ENCODE measurements around the gene OTUB1.
"Not testable (repeated sequence)": the region's sequence is repeated elsewhere in the genome, so short reads cannot be mapped to it uniquely, and the experiment has no call there.

OTUB1 gene

DNA sequence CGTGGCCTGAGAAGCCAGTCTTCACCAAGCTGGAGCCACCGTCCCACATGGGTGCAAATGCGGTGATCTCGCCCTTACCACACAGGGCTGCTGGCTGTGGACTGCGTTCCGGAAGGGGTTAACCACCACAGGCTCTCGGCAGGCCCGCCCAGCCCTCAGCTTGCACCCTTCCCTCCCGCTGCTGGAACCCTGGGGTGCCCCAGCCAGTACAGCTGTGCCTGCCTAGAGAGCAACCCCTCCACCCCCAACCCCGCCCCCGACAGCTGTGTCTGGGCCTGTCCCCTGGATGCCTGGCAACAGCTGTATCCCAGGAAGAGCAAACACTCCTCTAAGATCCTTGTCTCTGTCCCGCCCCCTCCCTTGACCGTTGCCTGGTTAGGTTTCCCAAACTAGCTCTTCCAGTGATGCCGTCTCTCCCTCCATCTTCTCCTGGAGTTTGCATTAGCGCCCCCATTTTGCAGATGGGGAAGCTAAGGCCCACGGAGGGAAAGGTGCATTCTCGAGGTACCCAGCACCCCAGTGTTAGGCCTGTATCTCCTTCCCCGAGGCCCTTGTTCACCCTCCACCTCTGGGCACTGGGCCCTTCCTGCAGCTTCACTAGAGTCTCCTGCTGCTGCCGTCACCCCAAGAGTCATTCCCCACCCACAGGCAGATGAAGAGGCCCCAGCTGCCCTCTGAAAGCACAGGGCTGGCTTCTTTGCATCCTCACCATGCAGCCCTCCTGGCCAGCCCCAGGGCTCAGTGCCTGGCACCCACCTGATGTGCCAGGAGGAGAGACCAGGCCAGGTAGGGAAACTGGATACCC lies 24.4 kb upstream of the OTUB1 start:
- Mint-ChIP-seq H3K36me3 (ENCODE audit: low read depth) (peaks cover 7% of the 10 kb centered on the region), H3K27ac (no peak overlapping the region), H3K4me1 (ENCODE audit: low read depth) (peaks cover 12% of the 10 kb centered on the region), H3K4me3 (no peak overlapping the region), H3K9me3 (no peaks in the 10 kb centered on the region), H3K27me3 (no peaks in the 10 kb centered on the region)
- DNase-seq, result no peak

DNA sequence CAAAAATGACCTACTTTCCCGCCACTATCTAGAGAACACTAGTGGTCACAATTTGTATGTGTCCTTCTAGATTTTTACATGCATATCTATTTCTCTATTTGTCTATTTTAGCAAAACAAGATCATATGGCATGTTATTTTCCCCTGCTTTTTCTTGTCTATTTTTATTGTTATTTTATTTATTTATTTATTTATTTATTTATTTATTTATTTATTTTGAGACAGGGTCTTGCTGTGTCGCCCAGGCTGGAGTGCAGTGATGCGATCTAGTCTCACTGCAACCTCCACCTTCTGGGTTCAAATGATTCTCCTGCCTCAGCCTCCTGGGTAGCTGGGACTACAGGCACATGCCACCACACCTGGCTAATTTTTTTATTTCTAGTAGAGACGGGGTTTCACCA lies 22.3 kb upstream of the OTUB1 start:
- H3K4me1 Mint-ChIP-seq (ENCODE audit: low read depth), result peaks cover 12% of the 10 kb centered on the region
- H3K9me3 Mint-ChIP-seq, result not testable (repeated sequence)

DNA sequence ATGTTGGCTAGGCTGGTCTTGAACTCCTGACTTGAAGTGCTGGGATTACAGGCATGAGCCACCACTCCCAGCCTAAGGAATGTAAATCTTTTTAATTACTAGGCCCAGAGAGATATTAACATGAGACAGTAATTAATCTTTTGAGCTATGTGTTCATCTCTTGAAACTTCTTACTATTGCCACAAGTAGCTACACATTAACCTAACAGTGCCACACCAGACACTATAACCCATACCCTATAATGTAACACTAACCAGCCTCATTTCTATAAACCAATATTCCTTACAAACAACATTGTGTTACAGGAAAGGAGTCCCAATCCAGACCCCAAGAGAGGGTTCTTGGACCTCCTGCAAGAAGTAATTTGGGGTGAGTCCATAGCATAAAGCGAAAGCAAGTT lies 19.8 kb upstream of the OTUB1 start:
- H3K36me3 Mint-ChIP-seq (ENCODE audit: low read depth), result no peaks in the 10 kb centered on the region
- no peak for DNase-seq
- H3K4me3 Mint-ChIP-seq, result no peak overlapping the region
- no peak overlapping the region for H3K27ac Mint-ChIP-seq
- H3K27me3 Mint-ChIP-seq, result no peaks in the 10 kb centered on the region
- H3K9me3 Mint-ChIP-seq, result no peaks in the 10 kb centered on the region
- H3K4me1 Mint-ChIP-seq (ENCODE audit: low read depth), result peaks cover 5% of the 10 kb centered on the region

More for the DNA sequence above, 22.3 kb upstream of the OTUB1 start:
- H3K27me3 Mint-ChIP-seq; H3K36me3 Mint-ChIP-seq (ENCODE audit: low read depth); H3K4me3 Mint-ChIP-seq; DNase-seq; H3K27ac Mint-ChIP-seq: not testable (repeated sequence)

- no peak overlapping the region for H3K27ac Mint-ChIP-seq
- no peaks in the 10 kb centered on the region for H3K9me3 Mint-ChIP-seq
- peaks cover 1% of the 10 kb centered on the region for H3K36me3 Mint-ChIP-seq (ENCODE audit: low read depth)
- no peaks in the 10 kb centered on the region for H3K27me3 Mint-ChIP-seq
- peaks cover 7% of the 10 kb centered on the region for H3K4me1 Mint-ChIP-seq (ENCODE audit: low read depth)
- no peak overlapping the region for H3K4me3 Mint-ChIP-seq
- DNase-seq, result no peak
Measured at GRCh38 chr11:63969461-63969860, 16.8 kb upstream of the OTUB1 start.

DNA sequence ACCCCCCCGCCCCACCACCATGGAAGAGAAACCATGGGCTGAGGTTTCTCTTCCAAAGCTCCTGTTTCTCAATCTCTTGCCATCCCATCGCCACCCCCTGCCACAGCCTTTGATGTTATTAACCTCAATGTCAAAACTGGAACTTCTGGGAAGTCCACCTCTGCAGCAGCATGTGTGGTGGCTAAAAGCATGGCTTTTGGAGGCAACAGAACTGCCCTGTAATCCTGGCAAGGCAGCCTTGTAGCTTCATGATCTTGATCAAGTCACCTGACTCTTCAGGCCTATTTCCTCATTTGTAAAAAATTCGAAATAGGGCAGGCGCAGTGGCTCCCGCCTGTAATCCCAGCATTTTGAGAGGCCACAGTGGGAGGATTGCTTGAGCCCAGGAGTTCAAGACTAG lies 15.3 kb upstream of the OTUB1 start:
- Mint-ChIP-seq H3K9me3 (no peaks in the 10 kb centered on the region), H3K27ac (no peak overlapping the region), H3K36me3 (ENCODE audit: low read depth) (peaks cover 14% of the 10 kb centered on the region), H3K4me3 (no peak overlapping the region), H3K4me1 (ENCODE audit: low read depth) (peaks cover 11% of the 10 kb centered on the region), H3K27me3 (no peaks in the 10 kb centered on the region)
- no peak for DNase-seq

DNA sequence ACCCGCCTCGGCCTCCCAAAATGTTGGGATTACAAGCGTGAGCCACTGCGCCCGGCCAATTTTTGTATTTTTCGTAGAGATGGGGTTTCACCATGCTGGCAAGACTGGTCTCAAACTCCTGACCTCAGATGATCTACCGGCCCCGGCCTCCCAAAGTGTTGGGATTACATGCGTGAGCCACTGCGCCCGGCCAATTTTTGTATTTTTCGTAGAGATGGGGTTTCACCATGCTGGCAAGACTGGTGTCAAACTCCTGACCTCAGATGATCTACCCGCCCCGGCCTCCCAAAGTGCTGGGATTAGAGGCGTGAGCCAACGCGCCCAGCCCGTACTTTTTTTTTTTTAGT lies 12.4 kb upstream of the OTUB1 start:
- H3K4me3 Mint-ChIP-seq, result peak overlapping the region; percentile 100
- H3K27ac Mint-ChIP-seq, result peak overlapping the region; percentile 100
- peaks cover 26% of the 10 kb centered on the region for H3K4me1 Mint-ChIP-seq (ENCODE audit: low read depth)
- not testable (repeated sequence) for DNase-seq, H3K9me3 Mint-ChIP-seq, H3K27me3 Mint-ChIP-seq
- peaks cover 36% of the 10 kb centered on the region for H3K36me3 Mint-ChIP-seq (ENCODE audit: low read depth)

- Mint-ChIP-seq H3K4me3 (peak within 1 kb of the TSS; percentile 100), H3K27ac (peak within 1 kb of the TSS; percentile 100), H3K9me3 (no peaks in the 10 kb centered on the region), H3K4me1 (ENCODE audit: low read depth) (peaks cover 26% of the 10 kb centered on the region), H3K36me3 (ENCODE audit: low read depth) (peaks cover 39% of the 10 kb centered on the region), H3K27me3 (no peaks in the 10 kb centered on the region)
- peak; percentile 91 for DNase-seq
Measured at GRCh38 chr11:63974259-63975143, 11.7 kb upstream of the OTUB1 start, which contains the start of gene COX8A. COX8A (plus strand) TSS chr11:63974620; CDS start chr11:63974681, 61 bp downstream.

- H3K4me1 Mint-ChIP-seq (ENCODE audit: low read depth), result peaks cover 25% of the 10 kb centered on the region
- no peak overlapping the region for H3K4me3 Mint-ChIP-seq
- no peaks in the 10 kb centered on the region for H3K27me3 Mint-ChIP-seq
- no peaks in the 10 kb centered on the region for H3K9me3 Mint-ChIP-seq
- peak overlapping the region; percentile 73 for H3K27ac Mint-ChIP-seq
- H3K36me3 Mint-ChIP-seq (ENCODE audit: low read depth), result peaks cover 44% of the 10 kb centered on the region
- no peak for DNase-seq
Measured at GRCh38 chr11:63978551-63979239, 7.5 kb upstream of the OTUB1 start.

GRCh38 chr11:63979426-63979825 lies 6.8 kb upstream of the OTUB1 start:
- H3K4me1 Mint-ChIP-seq (ENCODE audit: low read depth), result peaks cover 22% of the 10 kb centered on the region
- H3K27ac Mint-ChIP-seq, result peak overlapping the region; percentile 14
- H3K36me3 Mint-ChIP-seq (ENCODE audit: low read depth), result peaks cover 43% of the 10 kb centered on the region
- DNase-seq, result no peak
- H3K9me3 Mint-ChIP-seq, result no peaks in the 10 kb centered on the region
- no peaks in the 10 kb centered on the region for H3K27me3 Mint-ChIP-seq
- H3K4me3 Mint-ChIP-seq, result no peak overlapping the region

- Mint-ChIP-seq H3K9me3 (no peaks in the 10 kb centered on the region), H3K27ac (peak overlapping the region; percentile 97), H3K4me3 (peak overlapping the region; percentile 92), H3K36me3 (ENCODE audit: low read depth) (peaks cover 45% of the 10 kb centered on the region), H3K27me3 (no peaks in the 10 kb centered on the region), H3K4me1 (ENCODE audit: low read depth) (peaks cover 33% of the 10 kb centered on the region)
- DNase-seq, result peak; percentile 79
Measured at GRCh38 chr11:63985812-63986155, 454 bp upstream of the OTUB1 start.

- Mint-ChIP-seq H3K27me3 (no peaks in the 10 kb centered on the region), H3K9me3 (no peaks in the 10 kb centered on the region), H3K4me3 (peak overlapping the region; percentile 83), H3K27ac (peak overlapping the region; percentile 82), H3K36me3 (ENCODE audit: low read depth) (peaks cover 54% of the 10 kb centered on the region), H3K4me1 (ENCODE audit: low read depth) (peaks cover 36% of the 10 kb centered on the region)
- no peak for DNase-seq
Measured at GRCh38 chr11:63986932-63987513, 785 bp downstream of the OTUB1 start.

GRCh38 chr11:63991558-63991957 lies 5.3 kb downstream of the OTUB1 start:
- Mint-ChIP-seq H3K9me3 (no peaks in the 10 kb centered on the region), H3K27ac (peak overlapping the region; percentile 71), H3K4me3 (no peak overlapping the region), H3K27me3 (no peaks in the 10 kb centered on the region), H3K4me1 (ENCODE audit: low read depth) (peaks cover 29% of the 10 kb centered on the region), H3K36me3 (ENCODE audit: low read depth) (peaks cover 90% of the 10 kb centered on the region)
- no peak for DNase-seq

- peaks cover 94% of the 10 kb centered on the region for H3K36me3 Mint-ChIP-seq (ENCODE audit: low read depth)
- H3K27me3 Mint-ChIP-seq, result no peaks in the 10 kb centered on the region
- H3K9me3 Mint-ChIP-seq, result no peaks in the 10 kb centered on the region
- H3K4me1 Mint-ChIP-seq (ENCODE audit: low read depth), result peaks cover 19% of the 10 kb centered on the region
- peak overlapping the region; percentile 56 for H3K27ac Mint-ChIP-seq
- no peak for DNase-seq
- H3K4me3 Mint-ChIP-seq, result no peak overlapping the region
Measured at GRCh38 chr11:63993100-63993499, 6.9 kb downstream of the OTUB1 start.

- H3K4me1 Mint-ChIP-seq (ENCODE audit: low read depth), result peaks cover 17% of the 10 kb centered on the region
- H3K9me3 Mint-ChIP-seq, result no peaks in the 10 kb centered on the region
- no peak overlapping the region for H3K4me3 Mint-ChIP-seq
- H3K36me3 Mint-ChIP-seq (ENCODE audit: low read depth), result peaks cover 89% of the 10 kb centered on the region
- no peak overlapping the region for H3K27ac Mint-ChIP-seq
- no peaks in the 10 kb centered on the region for H3K27me3 Mint-ChIP-seq
- no peak for DNase-seq
Measured at GRCh38 chr11:63993993-63994392, 7.8 kb downstream of the OTUB1 start.

Data from activated T-cell treated with anti-CD3 and anti-CD28 coated beads, Interleukin-2, amount 50 U/mL, for 24 hours (primary cell).